Liver (tissue), 3 donors: Measurements from ENCODE around the gene CD59.

Experiments
- ATF3 ChIP-seq: IDR thresholded peaks from 2 replicates; pipeline ENCODE4 v1.6.1; 2016; ENCODE audit warnings: antibody characterized with exemption
- CTCF ChIP-seq: fragments of 150-350 bp; IDR thresholded peaks from 2 replicates; pipeline ENCODE4 v1.5.1; 2017; ENCODE audit warnings: improper control_type of control experiment, low read depth, low read length; ENCODE audit not compliant: missing input control
- FOXA1 ChIP-seq: IDR thresholded peaks from 2 replicates; pipeline ENCODE4 v1.6.1; 2016; ENCODE audit warnings: antibody characterized with exemption
- HNF4G ChIP-seq: IDR thresholded peaks from 2 replicates; pipeline ENCODE4 v1.6.1; 2016; ENCODE audit warnings: antibody characterized with exemption
- JUND ChIP-seq, 2 donors: IDR thresholded peaks; 2 replicates each; pipeline ENCODE4 v1.6.1; 2016; ENCODE audit warnings: antibody characterized with exemption in 2 of 2
- MAX ChIP-seq: IDR thresholded peaks from 2 replicates; pipeline ENCODE4 v1.6.1; 2016; ENCODE audit warnings: antibody characterized with exemption
- RAD21 ChIP-seq, 2 donors: IDR thresholded peaks; 2 replicates each; pipeline ENCODE4 v1.6.1; 2016; ENCODE audit warnings: antibody characterized with exemption in 2 of 2, mild to moderate bottlenecking in 2 of 2
- REST ChIP-seq: IDR thresholded peaks from 2 replicates; pipeline ENCODE4 v1.6.1; 2016; ENCODE audit warnings: antibody characterized with exemption, mild to moderate bottlenecking
- YY1 ChIP-seq: IDR thresholded peaks from 2 replicates; pipeline ENCODE4 v1.6.1; 2016; ENCODE audit warnings: antibody characterized with exemption, mild to moderate bottlenecking
- donor health status: healthy.
- donor health status: healthy.

- TF ChIP-seq CTCF (peak; percentile 15), RAD21 (IDR thresholded peaks at IDR 0.05) (peak; percentile 51 to 61), MAX (no peak), FOXA1 (no peak), JUND (IDR thresholded peaks at IDR 0.05) (no peak), REST (no peak), YY1 (no peak), HNF4G (no peak), ATF3 (no peak)
Measured at GRCh38 chr11:33716243-33716642, 20.0 kb downstream of the CD59 start.
